ENCODE results near the gene ANKS1A. TPM values are rescaled to one million over a fixed set of nuclear protein-coding genes. Genes with fewer than 3 reads are reported as not detected.

The ANKS1A gene
- polyA plus RNA-seq, 3 donors, result 1.7 to 8.0 (median 3.1) TPM

DNA sequence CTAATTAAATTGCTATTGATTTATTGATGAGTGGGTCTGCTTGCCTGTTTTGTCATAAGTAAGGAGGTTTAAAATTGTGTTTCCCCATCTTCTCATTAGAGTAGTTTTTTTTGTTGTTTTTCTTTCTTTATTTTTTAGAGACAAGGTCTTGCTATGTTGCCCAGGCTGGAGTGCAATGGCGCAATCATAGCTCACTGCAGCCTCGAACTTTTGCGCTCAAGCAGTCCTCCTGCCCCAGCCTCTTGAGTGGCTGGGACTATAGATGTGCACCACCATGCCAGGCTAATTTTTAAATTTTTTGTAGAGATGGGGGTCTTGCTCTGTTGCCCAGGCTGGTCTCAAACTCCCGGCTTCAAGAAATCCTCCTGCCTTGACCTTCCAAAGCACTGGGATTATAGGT is 31.0 kb downstream of the ANKS1A start:
- Histone ChIP-seq H3K4me1 (ENCODE audit: control insufficient read depth in 1 of 2, insufficient read depth in 2 of 2, low read length in 2 of 2) (peaks cover 0 to 2% of the 10 kb centered on the region in 2 donors), H3K9me3 (replicated peaks in 1 of 2; ENCODE audit: control insufficient read depth in 1 of 2, insufficient read depth in 1 of 2, low read length in 2 of 2) (no peaks in the 10 kb centered on the region), H2AFZ (ENCODE audit: insufficient read depth, low read depth, low read length, poor library complexity, severe bottlenecking) (no peak overlapping the region), H3K9ac (ENCODE audit: insufficient read depth, low read length, poor library complexity, severe bottlenecking) (no peak overlapping the region), H4K20me1 (ENCODE audit: insufficient read depth, low read length) (peaks cover 87% of the 10 kb centered on the region), H3K27me3 (ENCODE audit: control insufficient read depth in 2 of 2, insufficient read depth in 2 of 2, low read length in 2 of 2) (no peaks in the 10 kb centered on the region), H3K79me2 (ENCODE audit: insufficient read depth, low read length) (peaks cover 44% of the 10 kb centered on the region), H3K36me3 (replicated peaks in 1 of 2; ENCODE audit: control insufficient read depth in 1 of 2, insufficient read depth in 2 of 2, low read length in 2 of 2) (peaks cover 0 to 30% of the 10 kb centered on the region in 2 donors), H3K27ac (ENCODE audit: low read depth in 1 of 2, low read length in 2 of 2) (no peak overlapping the region), H3K4me2 (replicated peaks; ENCODE audit: extremely low read depth, low read length, poor library complexity, severe bottlenecking) (no peak overlapping the region), H3K4me3 (replicated peaks in 1 of 3; ENCODE audit: low read depth in 2 of 3, low read length in 3 of 3) (no peak overlapping the region)
- TF ChIP-seq, protein P1, sequence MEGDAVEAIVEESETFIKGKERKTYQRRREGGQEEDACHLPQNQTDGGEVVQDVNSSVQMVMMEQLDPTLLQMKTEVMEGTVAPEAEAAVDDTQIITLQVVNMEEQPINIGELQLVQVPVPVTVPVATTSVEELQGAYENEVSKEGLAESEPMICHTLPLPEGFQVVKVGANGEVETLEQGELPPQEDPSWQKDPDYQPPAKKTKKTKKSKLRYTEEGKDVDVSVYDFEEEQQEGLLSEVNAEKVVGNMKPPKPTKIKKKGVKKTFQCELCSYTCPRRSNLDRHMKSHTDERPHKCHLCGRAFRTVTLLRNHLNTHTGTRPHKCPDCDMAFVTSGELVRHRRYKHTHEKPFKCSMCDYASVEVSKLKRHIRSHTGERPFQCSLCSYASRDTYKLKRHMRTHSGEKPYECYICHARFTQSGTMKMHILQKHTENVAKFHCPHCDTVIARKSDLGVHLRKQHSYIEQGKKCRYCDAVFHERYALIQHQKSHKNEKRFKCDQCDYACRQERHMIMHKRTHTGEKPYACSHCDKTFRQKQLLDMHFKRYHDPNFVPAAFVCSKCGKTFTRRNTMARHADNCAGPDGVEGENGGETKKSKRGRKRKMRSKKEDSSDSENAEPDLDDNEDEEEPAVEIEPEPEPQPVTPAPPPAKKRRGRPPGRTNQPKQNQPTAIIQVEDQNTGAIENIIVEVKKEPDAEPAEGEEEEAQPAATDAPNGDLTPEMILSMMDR (IDR thresholded peaks at IDR 0.05), result no peak
- Mint-ChIP-seq H3K4me1 (peaks cover 22% of the 10 kb centered on the region), H3K36me3 (peaks cover 9 to 28% of the 10 kb centered on the region in 2 donors), H3K9me3 (no peaks in the 10 kb centered on the region), H3K27ac (peak overlapping the region in 1 of 7 donors; percentile 64), H3K27me3 (ENCODE audit: low read depth in 3 of 3) (no peaks in the 10 kb centered on the region), H3K4me3 (no peak overlapping the region)
- 100% methylated on average over 3 of the region's 4 CpGs for WGBS (ENCODE audit: insufficient coverage)
- intact Hi-C loops (cut with micrococcal nuclease), result no loop called here
- no peak for DNase-seq

GRCh38 chr6:34922177-34922663 is 33.2 kb downstream of the ANKS1A start:
- H3K4me3 ChIP-seq (replicated peaks in 1 of 3; ENCODE audit: low read depth in 2 of 3, low read length in 3 of 3), result no peak overlapping the region
- WGBS (ENCODE audit: insufficient coverage), result no CpG with 5 or more reads among the region's 3 CpGs
- TF ChIP-seq, protein P1 (IDR thresholded peaks at IDR 0.05), result no peak
- Mint-ChIP-seq H3K4me3 (no peak overlapping the region), H3K27ac (no peak overlapping the region), H3K4me1 (peaks cover 20% of the 10 kb centered on the region), H3K36me3 (peaks cover 9 to 28% of the 10 kb centered on the region in 2 donors), H3K9me3 (no peaks in the 10 kb centered on the region), H3K27me3 (ENCODE audit: low read depth in 3 of 3) (no peaks in the 10 kb centered on the region)
- H3K4me2 ChIP-seq (replicated peaks; ENCODE audit: extremely low read depth, low read length, poor library complexity, severe bottlenecking), result no peak overlapping the region
- no peak overlapping the region for H2AFZ ChIP-seq (ENCODE audit: insufficient read depth, low read depth, low read length, poor library complexity, severe bottlenecking)
- H4K20me1 ChIP-seq (ENCODE audit: insufficient read depth, low read length), result peaks cover 86% of the 10 kb centered on the region
- intact Hi-C loops (cut with micrococcal nuclease), result no loop called here
- no peak for DNase-seq
- no peaks in the 10 kb centered on the region for H3K9me3 ChIP-seq (replicated peaks in 1 of 2; ENCODE audit: control insufficient read depth in 1 of 2, insufficient read depth in 1 of 2, low read length in 2 of 2)
- H3K27ac ChIP-seq (ENCODE audit: low read depth in 1 of 2, low read length in 2 of 2), result no peak overlapping the region
- H3K36me3 ChIP-seq (replicated peaks in 1 of 2; ENCODE audit: control insufficient read depth in 1 of 2, insufficient read depth in 2 of 2, low read length in 2 of 2), result peaks cover 0 to 25% of the 10 kb centered on the region in 2 donors
- H3K9ac ChIP-seq (ENCODE audit: insufficient read depth, low read length, poor library complexity, severe bottlenecking), result no peak overlapping the region
- H3K4me1 ChIP-seq (ENCODE audit: control insufficient read depth in 1 of 2, insufficient read depth in 2 of 2, low read length in 2 of 2), result peaks cover 0 to 2% of the 10 kb centered on the region in 2 donors
- H3K79me2 ChIP-seq (ENCODE audit: insufficient read depth, low read length), result peaks cover 41% of the 10 kb centered on the region
- no peaks in the 10 kb centered on the region for H3K27me3 ChIP-seq (ENCODE audit: control insufficient read depth in 2 of 2, insufficient read depth in 2 of 2, low read length in 2 of 2)

Data from CD14-positive monocyte (primary cell).